ENCODE measurements around the gene TBCK.

- TF ChIP-seq CTCF (conservative IDR thresholded peaks at IDR 0.05): no peak
- TF ChIP-seq ZFX (IDR thresholded peaks at IDR 0.05): no peak
These were observed 69.6 kb downstream of the TBCK start for GRCh38 chr4:106246441-106246840.
